Gastroesophageal sphincter (tissue), 4 donors: Measurements from ENCODE around the gene FGFRL1. TPM values are rescaled to one million over a fixed set of nuclear protein-coding genes. Genes with fewer than 3 reads are reported as not detected.
A peak's percentile ranks its signal among the peaks of the same experiment; 100 is the strongest.
"Not testable (repeated sequence)": the region's sequence is repeated elsewhere in the genome, so short reads cannot be mapped to it uniquely, and the experiment has no call there.

ENCODE experiments used
- ATAC-seq: fragments of 150-250 bp; one replicate; pipeline ENCODE4 v1.9.1; 2016; ENCODE audit warnings: mild to moderate bottlenecking, moderate library complexity
- H3K27ac ChIP-seq, 4 donors: fragments of 200-600 bp; sonication (generic) in 3 of 4; 1 replicate in 3 of 4; 2 replicates in 1 of 4; pipeline ENCODE4 v1.5.1; 2016 to 2019
- H3K27me3 ChIP-seq: fragments of 200-600 bp; sonication (generic); one replicate; pipeline ENCODE4 v1.5.1; 2019
- H3K36me3 ChIP-seq, 2 donors: fragments of 200-600 bp; sonication (generic); one replicate each; pipeline ENCODE4 v1.5.1; 2019; ENCODE audit warnings: control low read depth in 1 of 2
- H3K4me1 ChIP-seq, 3 donors: fragments of 200-600 bp; sonication (generic); 1 replicate in 2 of 3; 2 replicates in 1 of 3; pipeline ENCODE4 v1.5.1; 2016 to 2019; ENCODE audit warnings: control low read depth in 2 of 3
- H3K4me3 ChIP-seq, 2 donors: fragments of 200-600 bp; sonication (generic); one replicate each; pipeline ENCODE4 v1.5.1; 2019; ENCODE audit warnings: mild to moderate bottlenecking in 1 of 2, moderate library complexity in 1 of 2
- H3K9me3 ChIP-seq, 3 donors: fragments of 200-600 bp; sonication (generic); one replicate each; pipeline ENCODE4 v1.5.1; 2017 to 2019; ENCODE audit warnings: control low read depth in 2 of 3
- EP300 ChIP-seq: sonication (generic); formaldehyde crosslinking; IDR thresholded peaks from one replicate; pipeline ENCODE4 v1.6.1; 2017; ENCODE audit warnings: antibody characterized with exemption, mild to moderate bottlenecking
- POLR2A ChIP-seq, 2 donors: fragments of 450-650 bp; IDR thresholded peaks; one replicate each; pipeline ENCODE4 v1.6.1; 2017; ENCODE audit warnings: antibody characterized with exemption in 2 of 2, mild to moderate bottlenecking in 2 of 2, moderate library complexity in 1 of 2
- POLR2AphosphoS5 ChIP-seq: sonication (generic); formaldehyde crosslinking; IDR thresholded peaks from one replicate; pipeline ENCODE4 v1.6.1; 2017; ENCODE audit warnings: antibody characterized with exemption
- WGBS, 2 donors: methylation state at CpG; one replicate each; pipeline ENCODE4 v1.1.5; 2018; ENCODE audit warnings: low coverage in 1 of 2; 5-methylcytosine and 5-hydroxymethylcytosine counted together
- total RNA-seq, 4 donors: library from RNA; depleted of rRNA; stranded (reverse); fragments of >200 nt; gene quantifications; one replicate each; pipeline ENCODE4 v1.1.0, GENCODE V29; 2016
- TF ChIP-seq, protein P1 (sequence below), 4 experiments: fragments of 200-600 bp in 2 of 4; fragments of 450-650 bp in 2 of 4; sonication (generic) in 1 of 4; IDR thresholded peaks; one replicate each; pipeline ENCODE4 v1.5.1; 2017 to 2019; ENCODE audit warnings: antibody characterized with exemption in 4 of 4, mild to moderate bottlenecking in 2 of 4, moderate library complexity in 2 of 4

The FGFRL1 gene
- total RNA-seq, 4 donors from 2014 or later, result 21.9 to 36.8 (median 25.4) TPM

DNA sequence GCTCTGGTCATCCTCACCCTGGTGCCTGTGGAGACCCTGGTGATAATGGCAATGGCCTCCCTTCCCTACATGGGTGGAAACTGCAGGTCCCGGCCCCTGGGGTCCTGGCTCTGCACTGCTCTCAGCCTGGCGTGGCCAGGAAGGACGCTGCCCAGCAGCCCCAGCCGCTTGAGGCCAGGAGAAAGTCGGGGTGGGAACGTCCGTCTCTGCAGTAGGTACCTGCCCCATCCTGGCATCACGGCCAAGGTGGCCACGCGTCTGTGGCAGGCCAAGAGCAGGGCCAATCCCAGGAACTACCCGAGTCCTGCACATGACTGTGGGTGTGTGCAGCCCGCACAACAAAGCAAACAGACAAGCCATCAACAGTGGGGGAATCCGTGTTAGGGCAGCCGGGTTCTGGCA lies 33.8 kb downstream of the FGFRL1 start:
- no peak overlapping the region for H3K27ac ChIP-seq

DNA sequence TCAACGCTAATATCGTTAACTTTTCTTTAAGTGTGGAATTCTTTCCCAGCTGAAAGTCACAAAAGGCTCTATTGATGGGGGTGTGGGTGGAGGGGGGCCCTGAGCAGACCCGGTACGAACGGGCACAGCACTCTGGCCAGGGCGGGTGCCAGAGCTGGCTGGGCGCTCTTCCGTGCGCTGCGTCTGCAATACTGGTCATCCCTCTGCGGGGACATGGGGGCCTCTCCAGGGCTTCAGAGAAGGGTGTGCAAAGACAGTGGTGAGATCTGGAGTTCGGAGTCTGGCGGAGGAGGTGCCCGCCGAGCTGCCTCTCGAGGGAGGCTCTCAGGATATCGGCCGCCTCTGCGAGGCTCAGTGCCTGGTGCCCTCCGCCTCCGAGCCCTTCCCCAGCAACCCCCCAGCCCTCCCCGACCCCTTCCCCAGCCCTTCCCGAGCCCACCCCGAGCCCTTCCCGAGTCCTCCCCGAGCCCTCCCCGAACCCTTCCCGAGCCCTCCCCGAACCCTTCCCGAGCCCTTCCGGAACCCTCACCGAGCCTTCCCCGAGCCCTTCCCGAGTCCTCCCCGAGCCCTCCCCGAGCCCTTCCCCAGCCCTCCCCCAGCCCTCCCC lies 34.3 kb downstream of the FGFRL1 start:
- WGBS, 2 donors, result 84% methylated on average over 12 of the region's 36 CpGs; no CpG with 5 or more reads in 1 of the 2 donors
- Histone ChIP-seq H3K4me1 (peaks cover 0 to 59% (median 30%) of the 10 kb centered on the region in 3 donors), H3K9me3 (no peaks in the 10 kb centered on the region), H3K27ac (no peak overlapping the region), H3K4me3 (no peak overlapping the region), H3K27me3 (peaks cover 83% of the 10 kb centered on the region), H3K36me3 (no peaks in the 10 kb centered on the region)
- no peak for ATAC-seq
- TF ChIP-seq, protein P1, sequence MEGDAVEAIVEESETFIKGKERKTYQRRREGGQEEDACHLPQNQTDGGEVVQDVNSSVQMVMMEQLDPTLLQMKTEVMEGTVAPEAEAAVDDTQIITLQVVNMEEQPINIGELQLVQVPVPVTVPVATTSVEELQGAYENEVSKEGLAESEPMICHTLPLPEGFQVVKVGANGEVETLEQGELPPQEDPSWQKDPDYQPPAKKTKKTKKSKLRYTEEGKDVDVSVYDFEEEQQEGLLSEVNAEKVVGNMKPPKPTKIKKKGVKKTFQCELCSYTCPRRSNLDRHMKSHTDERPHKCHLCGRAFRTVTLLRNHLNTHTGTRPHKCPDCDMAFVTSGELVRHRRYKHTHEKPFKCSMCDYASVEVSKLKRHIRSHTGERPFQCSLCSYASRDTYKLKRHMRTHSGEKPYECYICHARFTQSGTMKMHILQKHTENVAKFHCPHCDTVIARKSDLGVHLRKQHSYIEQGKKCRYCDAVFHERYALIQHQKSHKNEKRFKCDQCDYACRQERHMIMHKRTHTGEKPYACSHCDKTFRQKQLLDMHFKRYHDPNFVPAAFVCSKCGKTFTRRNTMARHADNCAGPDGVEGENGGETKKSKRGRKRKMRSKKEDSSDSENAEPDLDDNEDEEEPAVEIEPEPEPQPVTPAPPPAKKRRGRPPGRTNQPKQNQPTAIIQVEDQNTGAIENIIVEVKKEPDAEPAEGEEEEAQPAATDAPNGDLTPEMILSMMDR (IDR thresholded peaks at IDR 0.05), result no peak
- TF ChIP-seq POLR2A (IDR thresholded peaks at IDR 0.05), result no peak
- no peak for TF ChIP-seq POLR2AphosphoS5

More for the DNA sequence above, 33.8 kb downstream of the FGFRL1 start:
- H3K9me3 ChIP-seq, result no peaks in the 10 kb centered on the region
- ATAC-seq, result no peak
- peaks cover 0 to 64% (median 30%) of the 10 kb centered on the region in 3 donors for H3K4me1 ChIP-seq
- no peaks in the 10 kb centered on the region for H3K36me3 ChIP-seq
- no peak for TF ChIP-seq POLR2A (IDR thresholded peaks at IDR 0.05)
- TF ChIP-seq EP300, result no peak
- TF ChIP-seq, protein P1 (IDR thresholded peaks at IDR 0.05), result no peak
- no peak for TF ChIP-seq POLR2AphosphoS5
- no peak overlapping the region for H3K4me3 ChIP-seq
- H3K27me3 ChIP-seq, result peaks cover 83% of the 10 kb centered on the region
- WGBS, 2 donors, result 40% methylated on average over 1 of the region's 14 CpGs; no CpG with 5 or more reads in 1 of the 2 donors

DNA sequence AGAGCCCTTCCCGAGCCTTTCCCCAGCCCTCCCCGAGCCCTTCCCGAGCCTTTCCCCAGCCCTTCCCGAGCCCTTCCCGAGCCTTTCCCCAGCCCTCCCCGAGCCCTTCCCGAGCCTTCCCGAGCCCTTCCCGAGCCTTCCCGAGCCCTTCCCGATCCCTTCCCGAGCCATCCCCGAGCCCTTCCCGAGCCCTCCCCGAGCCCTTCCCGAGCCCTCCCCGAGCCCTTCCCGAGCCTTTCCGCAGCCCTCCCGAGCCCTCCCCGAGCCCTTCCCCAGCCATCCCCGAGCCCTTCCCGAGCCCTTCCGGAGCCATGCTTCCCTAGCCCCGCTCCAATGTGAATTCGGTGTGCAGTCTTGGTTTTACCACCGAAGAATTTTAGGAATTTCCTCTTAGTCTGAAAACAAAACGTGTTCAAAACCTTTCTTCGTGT lies 35.2 kb downstream of the FGFRL1 start:
- 0 to 16% methylated on average over 8 to 12 of the region's 29 CpGs for WGBS, 2 donors
- ATAC-seq, result peak; percentile 27
- peak overlapping the region in 2 of 4 donors; percentile 35 to 67 for H3K27ac ChIP-seq

DNA sequence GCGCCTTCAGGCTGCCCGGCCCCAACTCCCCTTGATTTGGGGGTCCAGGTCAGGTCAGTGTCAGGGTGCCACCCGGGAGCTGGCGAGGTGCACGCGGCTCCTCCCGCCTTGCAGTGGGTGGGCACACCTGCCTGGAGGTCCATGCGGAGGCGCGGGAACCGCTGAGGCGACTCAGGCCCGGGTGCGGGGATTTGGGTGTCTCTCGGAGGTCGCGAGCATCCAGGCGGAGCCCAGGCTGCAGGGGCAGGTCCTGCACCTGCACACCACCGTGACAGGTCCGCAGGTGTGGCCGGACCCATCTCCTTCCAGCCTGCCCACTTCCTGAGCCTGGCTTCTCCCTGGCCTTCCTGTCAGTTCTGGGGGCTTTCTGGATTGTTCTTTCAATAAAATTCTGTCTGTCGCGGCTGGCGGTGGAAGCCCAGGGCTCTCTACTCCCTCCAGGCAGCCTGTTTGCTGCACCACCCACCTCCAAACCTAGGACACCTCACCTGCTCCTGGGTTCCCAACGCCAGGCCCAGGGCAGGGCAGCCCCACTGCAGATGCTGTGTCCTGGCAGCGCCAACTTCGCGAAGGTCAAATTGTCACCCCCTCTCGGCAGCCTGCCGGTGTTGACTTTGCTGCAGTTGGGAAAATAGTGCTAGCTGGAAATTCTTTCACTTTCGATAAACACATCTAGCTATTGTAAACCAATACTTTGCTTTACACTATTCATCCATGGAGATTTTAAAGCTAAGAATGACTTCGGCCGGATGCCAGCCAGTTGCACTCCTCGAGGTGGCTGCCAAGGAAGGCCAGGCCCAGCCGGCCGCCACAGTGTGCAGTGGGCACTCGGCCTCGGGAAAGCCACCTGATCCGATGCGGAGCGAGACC lies 35.9 kb downstream of the FGFRL1 start:
- Histone ChIP-seq H3K36me3 (no peaks in the 10 kb centered on the region), H3K9me3 (no peaks in the 10 kb centered on the region), H3K27me3 (peaks cover 83% of the 10 kb centered on the region), H3K4me3 (peak overlapping the region in 1 of 2 donors; percentile 23), H3K4me1 (peaks cover 0 to 42% (median 19%) of the 10 kb centered on the region in 3 donors), H3K27ac (peak overlapping the region in 2 of 4 donors; percentile 35 to 67)
- TF ChIP-seq POLR2A (IDR thresholded peaks at IDR 0.05) (no peak), POLR2AphosphoS5 (no peak), EP300 (no peak)
- TF ChIP-seq, protein P1 (IDR thresholded peaks at IDR 0.05), result no peak
- 58% methylated on average over 10 of the region's 41 CpGs; no CpG with 5 or more reads in 1 of the 2 donors for WGBS, 2 donors
- no peak for ATAC-seq

More for the DNA sequence above, 35.2 kb downstream of the FGFRL1 start:
- not testable (repeated sequence) for H3K9me3 ChIP-seq, H3K36me3 ChIP-seq
- Histone ChIP-seq H3K4me3 (peak overlapping the region in 1 of 2 donors; percentile 23), H3K4me1 (peaks cover 0 to 50% (median 24%) of the 10 kb centered on the region in 3 donors), H3K27me3 (peaks cover 83% of the 10 kb centered on the region)

DNA sequence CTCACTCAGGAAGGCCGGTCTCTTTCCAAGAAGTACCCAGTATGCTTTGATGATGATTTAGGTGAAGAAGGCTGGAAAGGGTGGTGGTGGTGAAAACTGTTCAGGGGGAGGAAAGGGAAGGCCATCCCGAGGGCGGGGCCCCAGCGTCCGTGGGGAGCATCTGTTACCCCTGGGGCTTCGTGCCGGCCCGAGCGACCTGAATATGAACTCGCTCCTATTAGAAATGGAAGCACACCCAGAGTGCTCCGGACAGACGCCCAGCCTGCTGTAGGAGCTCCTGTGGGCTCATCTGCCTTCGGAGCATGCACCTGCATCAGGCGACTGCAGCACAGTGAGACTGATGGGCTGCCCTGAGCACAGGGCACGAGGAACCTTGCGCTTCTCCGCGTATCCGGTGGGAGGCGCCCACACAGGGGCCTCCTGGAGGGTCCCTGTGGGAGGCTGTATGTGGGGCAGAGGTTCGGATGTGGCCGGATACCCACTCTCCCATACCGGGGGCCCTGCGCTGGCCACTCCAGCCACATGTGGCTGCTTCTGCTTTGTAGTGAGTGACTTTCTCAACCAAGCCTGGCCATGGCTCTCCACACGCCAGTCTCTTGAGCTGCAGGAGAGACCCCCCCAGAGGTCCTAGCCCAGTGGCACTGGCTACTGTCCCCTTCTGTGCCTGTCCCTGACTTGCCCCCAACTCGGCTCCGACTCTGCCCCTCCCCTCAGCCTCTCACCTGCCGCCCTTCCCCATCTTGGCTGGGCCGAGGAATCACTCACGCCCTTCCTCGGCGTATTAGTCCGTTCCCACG lies 36.7 kb downstream of the FGFRL1 start:
- Histone ChIP-seq H3K4me1 (peaks cover 0 to 41% (median 17%) of the 10 kb centered on the region in 3 donors), H3K27ac (peak overlapping the region in 2 of 4 donors; percentile 35 to 67), H3K9me3 (no peaks in the 10 kb centered on the region), H3K27me3 (peaks cover 83% of the 10 kb centered on the region), H3K4me3 (no peak overlapping the region), H3K36me3 (no peaks in the 10 kb centered on the region)
- WGBS, 2 donors, result 67 to 92% methylated on average over 4 to 8 of the region's 34 CpGs
- no peak for ATAC-seq
- TF ChIP-seq POLR2A (IDR thresholded peaks at IDR 0.05) (no peak), POLR2AphosphoS5 (no peak), EP300 (no peak)
- TF ChIP-seq, protein P1 (IDR thresholded peaks at IDR 0.05), result no peak
